Natural killer cell (primary cell): ENCODE measurements around the gene ALDH1B1. TPM values are rescaled to one million over a fixed set of nuclear protein-coding genes. Genes with fewer than 3 reads are reported as not detected.

Experiments used
- ATAC-seq, 3 donors: fragments of 150-1000 bp in 2 of 3; fragments of 200-7000 bp in 1 of 3; cut with Tn5 transposase; 1 replicate in 1 of 3; 2 replicates in 2 of 3; pipeline ENCODE4 v1.10.0; 2021; ENCODE audit warnings: mild to moderate bottlenecking in 2 of 3, moderate library complexity in 2 of 3
- DNase-seq, 2 donors: peaks; one replicate each; pipeline versions ENCODE4 v3.0.0 to v3.0.0-alpha.2; 2013 to 2021; ENCODE audit warnings: mixed read lengths in 1 of 2
- H3K27ac ChIP-seq: one replicate; pipeline ENCODE4 v1.5.1; 2013; ENCODE audit warnings: mild to moderate bottlenecking, low read length
- H3K27me3 ChIP-seq: one replicate; pipeline ENCODE4 v1.6.1; 2013; ENCODE audit warnings: low read length; ENCODE audit not compliant: control insufficient read depth, insufficient read depth
- H3K36me3 ChIP-seq: one replicate; pipeline ENCODE4 v1.6.1; 2013; ENCODE audit warnings: low read length; ENCODE audit not compliant: control insufficient read depth, insufficient read depth
- H3K4me1 ChIP-seq: one replicate; pipeline ENCODE4 v1.6.1; 2013; ENCODE audit warnings: low read length; ENCODE audit not compliant: control insufficient read depth, insufficient read depth
- H3K4me3 ChIP-seq: one replicate; pipeline ENCODE4 v1.5.1; 2013; ENCODE audit warnings: low read length
- H3K9me3 ChIP-seq: one replicate; pipeline ENCODE4 v1.6.1; 2013; ENCODE audit warnings: low read length; ENCODE audit not compliant: control insufficient read depth, insufficient read depth
- H3K27ac Mint-ChIP-seq, 2 donors: one replicate each; pipeline ENCODE4 v1.8.0; 2022; ENCODE audit warnings: mild to moderate bottlenecking in 2 of 2, mixed read lengths in 2 of 2, moderate library complexity in 1 of 2
- H3K27me3 Mint-ChIP-seq, 2 donors: one replicate each; pipeline ENCODE4 v1.8.0; 2022; ENCODE audit warnings: low read depth in 2 of 2, mixed read lengths in 2 of 2
- H3K36me3 Mint-ChIP-seq: one replicate; pipeline ENCODE4 v1.8.0; 2022; ENCODE audit warnings: mixed read lengths
- H3K4me1 Mint-ChIP-seq, 2 donors: one replicate each; pipeline ENCODE4 v1.8.0; 2022; ENCODE audit warnings: mixed read lengths in 2 of 2
- H3K4me3 Mint-ChIP-seq: one replicate; pipeline ENCODE4 v1.8.0; 2022; ENCODE audit warnings: mild to moderate bottlenecking, moderate library complexity, mixed read lengths
- H3K9me3 Mint-ChIP-seq, 2 donors: one replicate each; pipeline ENCODE4 v1.8.0; 2022; ENCODE audit warnings: mixed read lengths in 2 of 2
- CTCF ChIP-seq: fragments of 200-600 bp; IDR thresholded peaks from one replicate; pipeline ENCODE4 v1.8.0; 2022; ENCODE audit warnings: antibody characterized with exemption
- WGBS: methylation state at CpG from one replicate; pipeline ENCODE4 v1.1.7; 2013; ENCODE audit warnings: missing lambda C conversion rate; ENCODE audit not compliant: insufficient coverage; 5-methylcytosine and 5-hydroxymethylcytosine counted together
- intact Hi-C: fragments of 100-400 bp; cut with micrococcal nuclease; formaldehyde crosslinking; loops from one replicate; pipeline ENCODE4 v1.14.2; 2022
- total RNA-seq, 4 donors: library from RNA; stranded (reverse); fragments of 120-200 nt in 1 of 4; gene quantifications; one replicate each; pipeline versions ENCODE4 v1.2.3 to v1.2.4, GENCODE V29; 2013 to 2022

ALDH1B1 gene
- total RNA-seq, 3 donors from 2014 or later (not counting 1 experiment from before 2014, with no cell fraction given) = 2.5 to 5.3 (median 3.5) TPM

GRCh38 chr9:38447703-38448102, 55.2 kb downstream of the ALDH1B1 start:
- ATAC-seq (no peak), DNase-seq (no peak)
- Mint-ChIP-seq H3K27me3 (peaks cover 34 to 72% of the 10 kb centered on the region in 2 donors), H3K36me3 (peaks cover 17% of the 10 kb centered on the region), H3K4me1 (no peaks in the 10 kb centered on the region), H3K27ac (no peak overlapping the region), H3K4me3 (no peak overlapping the region), H3K9me3 (peaks cover 10 to 13% of the 10 kb centered on the region in 2 donors)
- no CpG with 5 or more reads among the region's 1 CpG for WGBS
- H3K4me1 ChIP-seq = no peaks in the 10 kb centered on the region
- intact Hi-C loops = no loop called here
- no peak overlapping the region for H3K27ac ChIP-seq
- H3K9me3 ChIP-seq = no peaks in the 10 kb centered on the region
- no peaks in the 10 kb centered on the region for H3K36me3 ChIP-seq
- no peaks in the 10 kb centered on the region for H3K27me3 ChIP-seq
- TF ChIP-seq CTCF = no peak
- no peak overlapping the region for H3K4me3 ChIP-seq

Other genes starting within 250 kb of the ALDH1B1 start
- gene IGFBPL1, start 31.8 kb downstream of the ALDH1B1 start, total RNA-seq = not detected
- 1 to 10 TPM in 1 of 3 donors, under 1 TPM in 1, not detected in 1; 0.25 to 1.5 TPM for gene ANKRD18A, start 227.9 kb downstream of the ALDH1B1 start, total RNA-seq